H9 (cell line): ENCODE results near the gene DDTL. TPM values are rescaled to one million over a fixed set of nuclear protein-coding genes. Genes with fewer than 3 reads are reported as not detected.

Experiments used
- DNase-seq: peaks from one replicate; pipeline ENCODE4 v3.0.0-alpha.2; 2017
- H2AFZ ChIP-seq: one replicate; pipeline ENCODE4 v1.6.1; 2013; ENCODE audit warnings: mild to moderate bottlenecking, low read length, control low read depth, moderate library complexity
- H2AK5ac ChIP-seq: 2 replicates; pipeline ENCODE4 v1.6.1; 2013; ENCODE audit warnings: low read length, control low read depth, mixed read lengths; ENCODE audit not compliant: insufficient read length
- H2BK120ac ChIP-seq: one replicate; pipeline ENCODE4 v1.6.1; 2013; ENCODE audit warnings: low read depth, mild to moderate bottlenecking, low read length, control low read depth, inconsistent platforms; ENCODE audit not compliant: poor library complexity, severe bottlenecking
- H2BK12ac ChIP-seq: 2 replicates; pipeline ENCODE4 v1.6.1; 2013; ENCODE audit warnings: low read length, control low read depth, mixed read lengths, low read depth; ENCODE audit not compliant: insufficient read length
- H2BK15ac ChIP-seq: 2 replicates; pipeline ENCODE4 v1.6.1; 2013; ENCODE audit warnings: low read depth, low read length, control low read depth
- H2BK20ac ChIP-seq: one replicate; pipeline ENCODE4 v1.6.1; 2013; ENCODE audit warnings: low read depth, mild to moderate bottlenecking, low read length, control low read depth, inconsistent platforms; ENCODE audit not compliant: poor library complexity, severe bottlenecking
- H2BK5ac ChIP-seq: 2 replicates; pipeline ENCODE4 v1.6.1; 2013; ENCODE audit warnings: low read length, control low read depth, mixed read lengths; ENCODE audit not compliant: insufficient read length
- H3K14ac ChIP-seq: 2 replicates; pipeline ENCODE4 v1.6.1; 2013; ENCODE audit warnings: low read length, control low read depth; ENCODE audit not compliant: insufficient read depth
- H3K18ac ChIP-seq: 2 replicates; pipeline ENCODE4 v1.6.1; 2013; ENCODE audit warnings: low read depth, mild to moderate bottlenecking, mixed read lengths, low read length, control low read depth; ENCODE audit not compliant: insufficient read length
- H3K23ac ChIP-seq: 2 replicates; pipeline ENCODE4 v1.6.1; 2013; ENCODE audit warnings: low read length, control low read depth, mixed read lengths, low read depth; ENCODE audit not compliant: insufficient read length
- H3K23me2 ChIP-seq: 2 replicates; pipeline ENCODE4 v1.6.1; 2013; ENCODE audit warnings: low read depth, mild to moderate bottlenecking, mixed read lengths, low read length, control low read depth; ENCODE audit not compliant: insufficient read length, poor library complexity, severe bottlenecking
- H3K27ac ChIP-seq: 2 replicates; pipeline ENCODE4 v1.5.1; 2013; ENCODE audit warnings: low read length, control low read depth, mixed read lengths, low read depth; ENCODE audit not compliant: insufficient read length
- H3K27me3 ChIP-seq: 2 replicates; pipeline ENCODE4 v1.6.1; 2013; ENCODE audit warnings: low read length, control low read depth, inconsistent platforms; ENCODE audit not compliant: insufficient read depth
- H3K4ac ChIP-seq: 2 replicates; pipeline ENCODE4 v1.6.1; 2013; ENCODE audit warnings: low read depth, mild to moderate bottlenecking, control low read depth, inconsistent platforms, low read length, moderate library complexity
- H3K4me1 ChIP-seq: 2 replicates; pipeline ENCODE4 v1.6.1; 2013; ENCODE audit warnings: low read length, control low read depth, inconsistent platforms; ENCODE audit not compliant: insufficient read depth
- H3K4me2 ChIP-seq: 2 replicates; pipeline ENCODE4 v1.6.1; 2013; ENCODE audit warnings: low read length, control low read depth, mixed read lengths; ENCODE audit not compliant: insufficient read length, insufficient read depth
- H3K56ac ChIP-seq: 2 replicates; pipeline ENCODE4 v1.6.1; 2013; ENCODE audit warnings: low read depth, mild to moderate bottlenecking, mixed read lengths, low read length, control low read depth; ENCODE audit not compliant: insufficient read length
- H3K79me1 ChIP-seq: 2 replicates; pipeline ENCODE4 v1.6.1; 2013; ENCODE audit warnings: low read depth, mild to moderate bottlenecking, moderate library complexity, low read length, control low read depth, inconsistent platforms; ENCODE audit not compliant: insufficient read depth, poor library complexity, severe bottlenecking
- H3K79me2 ChIP-seq: 2 replicates; pipeline ENCODE4 v1.6.1; 2013; ENCODE audit warnings: low read length, control low read depth, inconsistent platforms; ENCODE audit not compliant: insufficient read depth
- H3K9ac ChIP-seq: 2 replicates; pipeline ENCODE4 v1.6.1; 2013; ENCODE audit warnings: low read length, control low read depth, mixed read lengths; ENCODE audit not compliant: insufficient read length; ENCODE audit errors: extremely low read depth
- H3K9me3 ChIP-seq: one replicate; pipeline ENCODE4 v1.6.1; 2013; ENCODE audit warnings: low read depth, low read length, inconsistent platforms; ENCODE audit not compliant: control insufficient read depth
- H3T11ph ChIP-seq: one replicate; pipeline ENCODE4 v1.6.1; 2013; ENCODE audit warnings: mild to moderate bottlenecking, low read length, control low read depth, inconsistent platforms
- H4K20me1 ChIP-seq: one replicate; pipeline ENCODE4 v1.6.1; 2013; ENCODE audit not compliant: control insufficient read depth, insufficient read length, insufficient read depth
- H4K5ac ChIP-seq: 2 replicates; pipeline ENCODE4 v1.6.1; 2013; ENCODE audit warnings: low read depth, mild to moderate bottlenecking, mixed read lengths, low read length, control low read depth; ENCODE audit not compliant: insufficient read length
- H4K8ac ChIP-seq: replicated peaks from 2 replicates; pipeline ENCODE4 v1.6.1; 2013; ENCODE audit warnings: low read length, control low read depth, mixed read lengths, low read depth; ENCODE audit not compliant: insufficient read length
- H4K91ac ChIP-seq: 2 replicates; pipeline ENCODE4 v1.6.1; 2013; ENCODE audit warnings: low read depth, mild to moderate bottlenecking, moderate library complexity, mixed read lengths, low read length, control low read depth; ENCODE audit not compliant: insufficient read length
- H3K27ac Mint-ChIP-seq, 3 experiments: 2 replicates in 2 of 3; 3 replicates in 1 of 3; pipeline ENCODE4 v1.8.0; 2020 to 2021; ENCODE audit warnings: mixed read lengths in 3 of 3, mild to moderate bottlenecking in 1 of 3, moderate library complexity in 1 of 3
- H3K27me3 Mint-ChIP-seq: 2 replicates; pipeline ENCODE4 v1.8.0; 2021; ENCODE audit warnings: low read depth, mild to moderate bottlenecking, moderate library complexity, mixed read lengths
- H3K36me3 Mint-ChIP-seq, 3 experiments: 2 replicates in 2 of 3; 3 replicates in 1 of 3; pipeline ENCODE4 v1.8.0; 2020 to 2021; ENCODE audit warnings: low read depth in 3 of 3, mixed read lengths in 3 of 3; ENCODE audit not compliant: insufficient read depth in 1 of 3
- H3K4me1 Mint-ChIP-seq, 2 experiments: 2 replicates each; pipeline ENCODE4 v1.8.0; 2020; ENCODE audit warnings: mixed read lengths in 2 of 2
- H3K4me3 Mint-ChIP-seq, 2 experiments: 2 replicates in 1 of 2; 3 replicates in 1 of 2; pipeline ENCODE4 v1.8.0; 2020 to 2021; ENCODE audit warnings: mild to moderate bottlenecking in 2 of 2, mixed read lengths in 2 of 2, moderate library complexity in 1 of 2
- H3K9me3 Mint-ChIP-seq, 2 experiments: 2 replicates in 1 of 2; 3 replicates in 1 of 2; pipeline ENCODE4 v1.8.0; 2020; ENCODE audit warnings: mild to moderate bottlenecking in 2 of 2, mixed read lengths in 2 of 2, moderate library complexity in 1 of 2
- CTCF ChIP-seq: fragments of 200-600 bp; sonication (generic); conservative IDR thresholded peaks from 3 replicates; pipeline ENCODE4 v1.8.0; 2021; ENCODE audit warnings: antibody characterized with exemption, mild to moderate bottlenecking
- WGBS: extraction: QIAGEN DNeasy Blood & Tissue Kit; methylation state at CpG from one replicate; pipeline ENCODE4 v1.1.7; 2013; ENCODE audit warnings: missing lambda C conversion rate, low lambda C conversion rate, mixed read lengths; ENCODE audit not compliant: insufficient read length; ENCODE audit errors: extremely low coverage; 5-methylcytosine and 5-hydroxymethylcytosine counted together
- total RNA-seq: library from RNA; stranded (reverse); gene quantifications from 2 replicates; pipeline ENCODE4 v1.2.1, GENCODE V29; 2021

DDTL gene
- total RNA-seq, 1 experiment from 2014 or later = not detected

DNA sequence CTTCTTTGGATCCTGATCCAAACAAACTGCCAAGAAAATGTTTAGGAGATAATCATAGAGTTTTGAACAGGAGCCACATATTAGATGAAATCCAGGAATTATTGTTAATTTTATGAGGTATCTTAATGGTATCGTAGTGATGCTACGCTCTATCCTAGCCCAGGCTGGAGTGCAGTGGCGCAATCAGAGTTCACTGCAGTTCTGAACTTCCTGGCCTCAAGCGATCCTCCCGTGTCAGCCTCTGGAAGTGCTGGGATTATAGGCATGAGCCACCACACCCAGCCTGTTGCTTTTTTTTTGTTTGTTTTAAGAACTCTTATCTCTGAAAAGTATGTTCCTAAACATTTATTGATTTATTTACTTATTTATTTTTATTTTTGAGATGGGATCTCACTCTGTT is 36.2 kb downstream of the DDTL start:
- H3K14ac ChIP-seq = no peak overlapping the region
- WGBS = no CpG with 5 or more reads among the region's 5 CpGs
- no peak overlapping the region for H3K4ac ChIP-seq
- Mint-ChIP-seq H3K36me3 (no peaks in the 10 kb centered on the region; a peak in 3 of 7 replicates), H3K4me1 (peaks cover 12 to 20% of the 10 kb centered on the region in 2 experiments), H3K27me3 (peaks cover 10% of the 10 kb centered on the region), H3K4me3 (no peak overlapping the region), H3K9me3 (no peaks in the 10 kb centered on the region), H3K27ac (no peak overlapping the region)
- H2AFZ ChIP-seq = no peak overlapping the region
- no peak overlapping the region for H3K56ac ChIP-seq
- no peak for TF ChIP-seq CTCF
- H3K4me1 ChIP-seq = peaks cover 3% of the 10 kb centered on the region; the same call in 1 of the 2 replicates
- H3K9me3 ChIP-seq = no peaks in the 10 kb centered on the region
- no peak overlapping the region for H2BK12ac ChIP-seq
- no peak overlapping the region for H4K5ac ChIP-seq
- no peaks in the 10 kb centered on the region for H3K79me1 ChIP-seq
- no peak overlapping the region for H3K23ac ChIP-seq
- no peak overlapping the region for H2BK5ac ChIP-seq
- no peaks in the 10 kb centered on the region for H3K23me2 ChIP-seq
- no peak overlapping the region for H3K27ac ChIP-seq
- H3K9ac ChIP-seq = no peak overlapping the region
- no peak overlapping the region for H4K91ac ChIP-seq
- DNase-seq = no peak
- H3K27me3 ChIP-seq = no peaks in the 10 kb centered on the region; the same call in 1 of the 2 replicates
- H2BK120ac ChIP-seq = no peak overlapping the region
- H4K20me1 ChIP-seq = peaks cover 2% of the 10 kb centered on the region
- H3K79me2 ChIP-seq = no peaks in the 10 kb centered on the region
- H2AK5ac ChIP-seq = no peak overlapping the region
- no peak overlapping the region for H3K4me2 ChIP-seq
- no peak overlapping the region for H4K8ac ChIP-seq
- no peak overlapping the region for H2BK20ac ChIP-seq
- no peak overlapping the region for H3K18ac ChIP-seq
- H3T11ph ChIP-seq = no peak overlapping the region
- no peak overlapping the region for H2BK15ac ChIP-seq
